Measurements from ENCODE around the gene MRPL55.

Gene MRPL55

GRCh38 chr1:228109073-228109961, at the start of gene MRPL55:
TSS of gene MRPL55 (minus strand) at chr1:228109299. CDS start at chr1:228108260, 1,039 bp downstream.
- Histone ChIP-seq H3K4me3 (ENCODE audit: low read length) (peak within 1 kb of the TSS; percentile 85), H3K36me3 (ENCODE audit: control insufficient read depth, low read depth, low read length) (peaks cover 19% of the 10 kb centered on the region), H3K9me3 (ENCODE audit: control insufficient read depth, low read depth, low read length) (no peaks in the 10 kb centered on the region), H3K27me3 (ENCODE audit: control insufficient read depth, insufficient read depth, low read length) (peaks cover 8% of the 10 kb centered on the region), H3K9ac (ENCODE audit: low read length) (peak within 1 kb of the TSS; percentile 85), H3K27ac (ENCODE audit: low read length) (peak within 1 kb of the TSS; percentile 42), H3K4me1 (ENCODE audit: control insufficient read depth, low read depth, low read length) (no peaks in the 10 kb centered on the region)

- no peaks in the 10 kb centered on the region for H3K9me3 ChIP-seq (ENCODE audit: control insufficient read depth, low read depth, low read length)
- no peaks in the 10 kb centered on the region for H3K27me3 ChIP-seq (ENCODE audit: control insufficient read depth, insufficient read depth, low read length)
- H3K36me3 ChIP-seq (ENCODE audit: control insufficient read depth, low read depth, low read length) = no peaks in the 10 kb centered on the region
- H3K4me3 ChIP-seq (ENCODE audit: low read length) = no peak overlapping the region
- no peaks in the 10 kb centered on the region for H3K4me1 ChIP-seq (ENCODE audit: control insufficient read depth, low read depth, low read length)
- no peak overlapping the region for H3K27ac ChIP-seq (ENCODE audit: low read length)
- no peak overlapping the region for H3K9ac ChIP-seq (ENCODE audit: low read length)
Observed at GRCh38 chr1:228158151-228159007, 49.3 kb upstream of the MRPL55 start.

DNA sequence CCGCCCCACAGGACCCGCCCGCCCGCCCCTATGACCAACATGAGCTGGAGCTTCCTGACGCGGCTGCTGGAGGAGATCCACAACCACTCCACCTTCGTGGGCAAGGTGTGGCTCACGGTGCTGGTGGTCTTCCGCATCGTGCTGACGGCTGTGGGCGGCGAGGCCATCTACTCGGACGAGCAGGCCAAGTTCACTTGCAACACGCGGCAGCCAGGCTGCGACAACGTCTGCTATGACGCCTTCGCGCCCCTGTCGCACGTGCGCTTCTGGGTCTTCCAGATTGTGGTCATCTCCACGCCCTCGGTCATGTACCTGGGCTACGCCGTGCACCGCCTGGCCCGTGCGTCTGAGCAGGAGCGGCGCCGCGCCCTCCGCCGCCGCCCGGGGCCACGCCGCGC, 48.6 kb upstream of the MRPL55 start:
- Histone ChIP-seq H3K9me3 (ENCODE audit: control insufficient read depth, low read depth, low read length) (no peaks in the 10 kb centered on the region), H3K36me3 (ENCODE audit: control insufficient read depth, low read depth, low read length) (no peaks in the 10 kb centered on the region), H3K4me1 (ENCODE audit: control insufficient read depth, low read depth, low read length) (no peaks in the 10 kb centered on the region), H3K27me3 (ENCODE audit: control insufficient read depth, insufficient read depth, low read length) (no peaks in the 10 kb centered on the region), H3K4me3 (ENCODE audit: low read length) (no peak overlapping the region), H3K27ac (ENCODE audit: low read length) (no peak overlapping the region), H3K9ac (ENCODE audit: low read length) (no peak overlapping the region)

GRCh38 chr1:228156941-228157728, 48.0 kb upstream of the MRPL55 start:
- H3K27ac ChIP-seq (ENCODE audit: low read length) = no peak overlapping the region
- no peaks in the 10 kb centered on the region for H3K9me3 ChIP-seq (ENCODE audit: control insufficient read depth, low read depth, low read length)
- no peaks in the 10 kb centered on the region for H3K27me3 ChIP-seq (ENCODE audit: control insufficient read depth, insufficient read depth, low read length)
- no peak overlapping the region for H3K4me3 ChIP-seq (ENCODE audit: low read length)
- no peaks in the 10 kb centered on the region for H3K36me3 ChIP-seq (ENCODE audit: control insufficient read depth, low read depth, low read length)
- no peaks in the 10 kb centered on the region for H3K4me1 ChIP-seq (ENCODE audit: control insufficient read depth, low read depth, low read length)
- H3K9ac ChIP-seq (ENCODE audit: low read length) = no peak overlapping the region

DNA sequence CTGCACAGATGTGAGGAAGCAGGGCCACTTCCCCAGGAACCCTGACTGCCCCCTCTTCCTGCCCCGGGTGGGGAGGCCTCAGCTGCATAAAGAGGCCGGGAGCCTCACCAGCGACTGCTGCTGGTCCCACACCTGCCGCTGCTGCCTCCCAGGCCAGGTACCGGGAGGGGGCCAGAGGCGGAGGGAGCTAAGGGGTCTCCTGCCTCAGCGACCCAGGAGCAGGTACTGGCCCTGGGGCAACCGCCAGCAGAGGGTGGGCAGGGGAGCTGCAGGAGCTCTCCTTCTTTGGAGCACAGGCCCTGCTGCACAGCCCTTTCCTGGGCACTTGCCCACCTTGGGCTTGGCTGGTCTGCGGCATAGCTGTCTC, 47.4 kb upstream of the MRPL55 start:
- Histone ChIP-seq H3K4me3 (ENCODE audit: low read length) (no peak overlapping the region), H3K27me3 (ENCODE audit: control insufficient read depth, insufficient read depth, low read length) (no peaks in the 10 kb centered on the region), H3K27ac (ENCODE audit: low read length) (no peak overlapping the region), H3K36me3 (ENCODE audit: control insufficient read depth, low read depth, low read length) (no peaks in the 10 kb centered on the region), H3K9ac (ENCODE audit: low read length) (no peak overlapping the region), H3K4me1 (ENCODE audit: control insufficient read depth, low read depth, low read length) (no peaks in the 10 kb centered on the region), H3K9me3 (ENCODE audit: control insufficient read depth, low read depth, low read length) (no peaks in the 10 kb centered on the region)

DNA sequence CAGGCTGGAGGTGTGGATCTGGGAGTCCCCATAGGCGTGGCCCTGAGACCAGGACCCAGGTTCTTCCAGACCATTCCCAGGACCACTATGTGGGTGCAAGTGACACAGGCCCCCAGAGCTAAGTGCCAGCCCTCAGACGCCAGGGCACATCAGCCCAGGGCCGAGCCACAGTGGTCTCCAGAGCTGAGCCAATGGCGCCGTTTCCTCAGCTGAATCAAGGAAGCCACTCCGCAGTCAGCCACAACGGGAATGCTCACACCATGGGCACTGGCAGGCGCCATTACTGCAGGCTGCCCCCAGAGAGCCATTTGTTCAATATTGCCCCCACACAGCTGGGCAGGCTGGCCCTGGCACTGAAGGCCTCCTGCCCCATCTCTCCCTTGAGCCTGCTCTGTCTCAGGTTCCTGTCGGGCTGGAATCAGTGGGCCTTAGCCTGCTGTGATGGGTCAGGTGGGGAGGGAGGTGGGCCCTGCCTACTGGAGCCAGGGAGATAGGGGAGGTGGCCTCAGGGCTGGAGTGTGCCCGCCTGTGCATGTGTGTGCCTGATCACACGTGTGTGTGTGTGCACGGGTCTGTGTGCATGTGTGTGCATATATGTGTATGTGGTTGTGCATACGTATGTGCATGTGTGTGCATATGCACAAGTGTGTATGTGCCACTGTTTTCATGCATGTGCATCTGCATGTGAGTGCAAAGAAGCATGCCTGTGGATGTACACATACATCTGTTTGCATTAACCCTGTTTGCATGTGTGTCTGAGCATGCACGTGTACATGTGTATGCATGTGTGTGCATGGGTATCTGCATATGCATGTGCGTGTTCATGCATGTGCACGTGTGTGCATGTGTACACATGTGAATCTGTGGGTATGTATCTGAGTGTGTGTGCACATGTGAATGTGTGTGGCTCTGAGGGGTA, 46.8 kb upstream of the MRPL55 start:
- Histone ChIP-seq H3K27ac (ENCODE audit: low read length) (no peak overlapping the region), H3K4me3 (ENCODE audit: low read length) (no peak overlapping the region), H3K36me3 (ENCODE audit: control insufficient read depth, low read depth, low read length) (no peaks in the 10 kb centered on the region), H3K27me3 (ENCODE audit: control insufficient read depth, insufficient read depth, low read length) (no peaks in the 10 kb centered on the region), H3K9ac (ENCODE audit: low read length) (no peak overlapping the region), H3K4me1 (ENCODE audit: control insufficient read depth, low read depth, low read length) (no peaks in the 10 kb centered on the region), H3K9me3 (ENCODE audit: control insufficient read depth, low read depth, low read length) (no peaks in the 10 kb centered on the region)

DNA sequence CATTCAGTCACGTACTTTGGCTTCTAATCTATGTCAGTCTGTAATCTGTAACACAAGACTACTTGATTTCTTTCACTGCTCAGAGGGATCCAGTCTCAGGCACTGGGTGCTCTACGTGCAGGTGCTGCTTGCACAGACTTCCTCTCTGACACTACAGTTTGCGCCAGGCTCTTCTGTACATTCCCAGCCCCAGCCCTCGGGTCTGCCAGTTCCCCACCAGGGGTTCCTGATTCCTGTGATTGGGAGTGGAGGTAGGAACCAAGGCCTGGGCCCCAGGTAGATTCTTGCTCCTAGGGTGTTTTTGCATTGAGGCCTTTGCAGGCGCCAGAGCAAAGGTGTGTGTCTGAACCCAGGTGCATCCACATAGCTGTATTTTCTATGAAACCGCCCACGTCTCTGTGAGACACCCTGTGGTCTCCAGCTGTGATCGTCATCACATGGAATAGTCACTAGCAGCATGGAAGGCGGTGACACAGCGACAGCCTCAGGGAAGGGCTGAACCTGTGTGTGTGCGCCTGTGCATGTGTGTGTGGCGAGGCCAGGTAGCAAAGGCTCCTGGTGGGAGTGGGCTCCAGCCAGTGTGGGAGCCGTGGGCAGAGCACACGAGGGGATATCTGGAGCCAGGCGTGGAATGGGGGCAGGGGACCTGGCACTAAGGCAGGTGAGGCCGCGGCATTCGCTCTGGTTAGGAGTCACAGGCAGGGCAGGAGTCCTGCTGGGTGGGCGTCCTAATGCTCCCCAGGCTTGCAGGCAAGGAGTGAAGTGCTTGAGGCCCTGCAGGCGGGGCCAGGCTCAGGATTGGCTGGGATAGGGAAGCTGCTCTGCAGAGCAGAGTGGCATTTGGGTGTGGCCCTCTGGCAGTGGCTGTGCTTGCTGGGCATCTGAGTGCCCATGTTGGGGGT, 45.8 kb upstream of the MRPL55 start:
- Histone ChIP-seq H3K36me3 (ENCODE audit: control insufficient read depth, low read depth, low read length) (no peaks in the 10 kb centered on the region), H3K27ac (ENCODE audit: low read length) (no peak overlapping the region), H3K9me3 (ENCODE audit: control insufficient read depth, low read depth, low read length) (no peaks in the 10 kb centered on the region), H3K9ac (ENCODE audit: low read length) (no peak overlapping the region), H3K4me1 (ENCODE audit: control insufficient read depth, low read depth, low read length) (peaks cover 1% of the 10 kb centered on the region), H3K27me3 (ENCODE audit: control insufficient read depth, insufficient read depth, low read length) (no peaks in the 10 kb centered on the region), H3K4me3 (ENCODE audit: low read length) (no peak overlapping the region)

DNA sequence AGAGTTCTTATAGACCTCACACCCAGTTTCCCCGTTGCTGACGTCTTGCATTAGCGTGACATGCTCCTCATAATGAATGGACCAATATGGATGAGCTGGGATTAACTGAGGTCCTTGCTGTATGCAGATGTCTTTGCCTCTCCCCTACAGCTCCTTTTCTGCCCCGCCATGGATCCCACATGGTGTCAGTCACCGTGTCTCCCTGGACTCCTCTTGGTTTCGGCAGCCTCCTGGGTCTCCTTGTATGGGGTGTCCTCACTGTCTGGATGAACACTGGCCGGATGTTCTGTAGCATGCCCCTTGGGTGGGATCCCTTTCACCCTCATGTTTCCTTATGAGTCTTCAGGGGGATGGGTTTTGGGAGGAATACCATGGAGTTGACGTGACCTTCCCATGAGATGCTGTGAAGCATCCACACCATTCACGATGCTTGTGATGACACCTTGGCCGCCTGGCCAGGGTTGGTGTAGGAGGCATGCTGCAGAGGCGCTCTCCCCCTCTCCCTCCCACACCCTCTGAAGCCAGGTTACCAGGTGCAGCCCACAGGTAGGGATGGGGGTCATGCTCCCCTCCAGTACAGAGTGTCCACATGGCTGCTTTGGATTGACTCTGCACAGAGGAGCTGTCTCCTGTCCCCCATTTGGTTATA, 45.0 kb upstream of the MRPL55 start:
- Histone ChIP-seq H3K36me3 (ENCODE audit: control insufficient read depth, low read depth, low read length) (no peaks in the 10 kb centered on the region), H3K4me3 (ENCODE audit: low read length) (no peak overlapping the region), H3K4me1 (ENCODE audit: control insufficient read depth, low read depth, low read length) (peaks cover 6% of the 10 kb centered on the region), H3K27me3 (ENCODE audit: control insufficient read depth, insufficient read depth, low read length) (no peaks in the 10 kb centered on the region), H3K9ac (ENCODE audit: low read length) (no peak overlapping the region), H3K27ac (ENCODE audit: low read length) (no peak overlapping the region), H3K9me3 (ENCODE audit: control insufficient read depth, low read depth, low read length) (no peaks in the 10 kb centered on the region)

GRCh38 chr1:228152918-228153258, 43.8 kb upstream of the MRPL55 start:
- no peak overlapping the region for H3K4me3 ChIP-seq (ENCODE audit: low read length)
- no peaks in the 10 kb centered on the region for H3K27me3 ChIP-seq (ENCODE audit: control insufficient read depth, insufficient read depth, low read length)
- H3K27ac ChIP-seq (ENCODE audit: low read length) = no peak overlapping the region
- H3K9me3 ChIP-seq (ENCODE audit: control insufficient read depth, low read depth, low read length) = no peaks in the 10 kb centered on the region
- no peaks in the 10 kb centered on the region for H3K36me3 ChIP-seq (ENCODE audit: control insufficient read depth, low read depth, low read length)
- H3K4me1 ChIP-seq (ENCODE audit: control insufficient read depth, low read depth, low read length) = peaks cover 6% of the 10 kb centered on the region
- H3K9ac ChIP-seq (ENCODE audit: low read length) = no peak overlapping the region
